GM23338 (cell line): Measurements from ENCODE around the gene PLD5. TPM values are rescaled to one million over a fixed set of nuclear protein-coding genes. Genes with fewer than 3 reads are reported as not detected.

Experiments used
- ATAC-seq: fragments of 200-7000 bp; cut with Tn5 transposase; 3 replicates; pipeline ENCODE4 v1.9.1; 2020
- DNase-seq: peaks from one replicate; pipeline ENCODE4 v3.0.0-alpha.2; 2015; ENCODE audit warnings: low spot score
- H2AFZ ChIP-seq: fragments of 200-600 bp; sonication (generic); 2 replicates; pipeline ENCODE4 v1.8.0; 2016; ENCODE audit warnings: antibody characterized with exemption, mild to moderate bottlenecking, moderate library complexity
- H3F3A ChIP-seq: fragments of 200-600 bp; sonication (generic); replicated peaks from 2 replicates; pipeline ENCODE4 v1.8.0; 2017; ENCODE audit warnings: antibody characterized with exemption, mixed run types, low read depth
- H3K27ac ChIP-seq: fragments of 200-600 bp; sonication (generic); 2 replicates; pipeline ENCODE4 v1.6.1; 2016; ENCODE audit warnings: low read depth
- H3K27me3 ChIP-seq: fragments of 200-600 bp; sonication (generic); 2 replicates; pipeline ENCODE4 v1.8.0; 2016; ENCODE audit warnings: mild to moderate bottlenecking, mixed run types, moderate library complexity; ENCODE audit not compliant: insufficient read depth
- H3K36me3 ChIP-seq: fragments of 200-600 bp; sonication (generic); 2 replicates; pipeline ENCODE4 v1.8.0; 2016; ENCODE audit warnings: mild to moderate bottlenecking; ENCODE audit not compliant: insufficient read depth
- H3K4me1 ChIP-seq: fragments of 200-600 bp; sonication (generic); 2 replicates; pipeline ENCODE4 v1.8.0; 2016; ENCODE audit warnings: mild to moderate bottlenecking, moderate library complexity; ENCODE audit not compliant: insufficient read depth
- H3K4me2 ChIP-seq: fragments of 200-600 bp; sonication (generic); 2 replicates; pipeline ENCODE4 v1.7.1; 2017; ENCODE audit warnings: mixed run types
- H3K4me3 ChIP-seq: fragments of 200-600 bp; sonication (generic); 2 replicates; pipeline ENCODE4 v1.6.1; 2016; ENCODE audit warnings: mixed run types
- H3K79me2 ChIP-seq: fragments of 200-600 bp; sonication (generic); replicated peaks from 2 replicates; pipeline ENCODE4 v1.8.0; 2017; ENCODE audit warnings: mild to moderate bottlenecking; ENCODE audit not compliant: insufficient read depth
- H3K9me2 ChIP-seq: fragments of 200-600 bp; sonication (generic); 2 replicates; pipeline ENCODE4 v1.8.0; 2017; ENCODE audit not compliant: insufficient read depth
- H4K20me1 ChIP-seq: fragments of 200-600 bp; sonication (generic); replicated peaks from 2 replicates; pipeline ENCODE4 v1.8.0; 2017; ENCODE audit warnings: mild to moderate bottlenecking; ENCODE audit not compliant: insufficient read depth
- H3K27ac Mint-ChIP-seq: 2 replicates; pipeline ENCODE4 v1.8.0; 2020; ENCODE audit warnings: inconsistent platforms, mild to moderate bottlenecking, moderate library complexity, mixed read lengths
- H3K27me3 Mint-ChIP-seq: 3 replicates; pipeline ENCODE4 v1.8.0; 2022; ENCODE audit warnings: low read depth, mild to moderate bottlenecking, moderate library complexity, mixed read lengths, inconsistent platforms; ENCODE audit not compliant: insufficient read depth, poor library complexity
- H3K36me3 Mint-ChIP-seq: 3 replicates; pipeline ENCODE4 v1.8.0; 2021; ENCODE audit warnings: low read depth, mild to moderate bottlenecking, inconsistent platforms, moderate library complexity, mixed read lengths
- H3K4me1 Mint-ChIP-seq: 3 replicates; pipeline ENCODE4 v1.8.0; 2020; ENCODE audit warnings: mild to moderate bottlenecking, inconsistent platforms, mixed read lengths
- H3K4me3 Mint-ChIP-seq: 3 replicates; pipeline ENCODE4 v1.8.0; 2021; ENCODE audit warnings: moderate library complexity, mild to moderate bottlenecking, inconsistent platforms, mixed read lengths
- H3K9me3 Mint-ChIP-seq: 3 replicates; pipeline ENCODE4 v1.8.0; 2020; ENCODE audit warnings: moderate library complexity, mild to moderate bottlenecking, inconsistent platforms, mixed read lengths
- CREB1 ChIP-seq: fragments of 250-450 bp; sonication (Bioruptor Pico); IDR thresholded peaks from 2 replicates; pipeline ENCODE4 v1.5.0; 2020; ENCODE audit warnings: low read depth, mild to moderate bottlenecking, moderate library complexity
- CTCF ChIP-seq, 2 experiments: fragments of 200-600 bp in 1 of 2; sonication (generic) in 1 of 2; conservative IDR thresholded peaks; 2 replicates each; pipeline versions ENCODE4 v1.5.1 to v1.6.1; 2016 to 2017; ENCODE audit warnings: antibody characterized with exemption in 2 of 2, low read depth in 2 of 2, mild to moderate bottlenecking in 2 of 2, moderate library complexity in 1 of 2
- ETS1 ChIP-seq: IDR thresholded peaks from 2 replicates; pipeline ENCODE4 v1.6.1; 2016; ENCODE audit warnings: antibody characterized with exemption
- EZH2 ChIP-seq: fragments of 200-600 bp; sonication (generic); IDR thresholded peaks from one replicate; pipeline ENCODE4 v1.8.0; 2017; ENCODE audit warnings: antibody characterized with exemption, mild to moderate bottlenecking, low read depth; ENCODE audit not compliant: unreplicated experiment
- EZH2phosphoT487 ChIP-seq: fragments of 200-600 bp; sonication (generic); IDR thresholded peaks from one replicate; pipeline ENCODE4 v1.8.1; 2018; ENCODE audit warnings: antibody characterized with exemption; ENCODE audit not compliant: unreplicated experiment
- JUNB ChIP-seq: IDR thresholded peaks from one replicate; pipeline ENCODE4 v1.6.1; 2016; ENCODE audit warnings: antibody characterized with exemption; ENCODE audit not compliant: unreplicated experiment
- POLR2AphosphoS5 ChIP-seq: IDR thresholded peaks from 2 replicates; pipeline ENCODE4 v1.6.1; 2016; ENCODE audit warnings: antibody characterized with exemption, low read depth
- REST ChIP-seq: IDR thresholded peaks from one replicate; pipeline ENCODE4 v1.6.1; 2018; ENCODE audit warnings: antibody characterized with exemption; ENCODE audit not compliant: unreplicated experiment
- ZNF114 ChIP-seq: fragments of 250-450 bp; sonication (Bioruptor Pico); IDR thresholded peaks from 2 replicates; pipeline ENCODE4 v1.5.0; 2020; ENCODE audit warnings: mild to moderate bottlenecking, moderate library complexity
- ZNF331 ChIP-seq: fragments of 250-450 bp; sonication (Bioruptor Pico); IDR thresholded peaks from 2 replicates; pipeline ENCODE4 v1.5.0; 2020; ENCODE audit warnings: low read depth, mild to moderate bottlenecking, moderate library complexity
- polyA plus RNA-seq: library from polyadenylated mRNA; unstranded; fragments of >200 nt; fragmentation: Nextera tagmentation; extraction: Ambion mirVana; gene quantifications from 2 replicates; pipeline ENCODE4 v1.2.1, GENCODE V29; 2016
- total RNA-seq: library from RNA; depleted of rRNA; stranded (reverse); fragments of >200 nt; shearing (Covaris generic); gene quantifications from 2 replicates; pipeline ENCODE4 v1.2.3, GENCODE V29; 2014

The PLD5 gene
- total and polyA plus RNA-seq, 2 experiments from 2014 or later, result 5.5 to 5.8 TPM

- Mint-ChIP-seq H3K27me3 (no peaks in the 10 kb centered on the region), H3K4me1 (peaks cover 3% of the 10 kb centered on the region; the same call in 2 of the 3 replicates), H3K9me3 (peaks cover 12% of the 10 kb centered on the region; the same call in 2 of the 3 replicates), H3K27ac (no peak overlapping the region), H3K36me3 (peaks cover 5% of the 10 kb centered on the region; the same call in 1 of the 3 replicates), H3K4me3 (no peak overlapping the region)
- Histone ChIP-seq H3K27me3 (no peaks in the 10 kb centered on the region), H3K4me2 (no peak overlapping the region), H4K20me1 (no peaks in the 10 kb centered on the region), H3K36me3 (no peaks in the 10 kb centered on the region), H3F3A (no peaks in the 10 kb centered on the region), H3K4me1 (no peaks in the 10 kb centered on the region), H3K4me3 (no peak overlapping the region), H3K27ac (0 out of 2 replicates have a peak overlapping the region, but pooled peaks have one; percentile 22), H3K9me2 (no peaks in the 10 kb centered on the region), H3K79me2 (no peaks in the 10 kb centered on the region), H2AFZ (no peak overlapping the region)
- ATAC-seq (peak; percentile 84), DNase-seq (peak; percentile 74)
- TF ChIP-seq EZH2 (no peak), ETS1 (no peak), ZNF114 (no peak), REST (no peak), CREB1 (no peak), CTCF (conservative IDR thresholded peaks at IDR 0.05; ENCODE audit: low read depth in 2 of 2) (peak; percentile 68 to 74)
Measured at GRCh38 chr1:242128951-242129502, 395.5 kb downstream of the PLD5 start.

DNA sequence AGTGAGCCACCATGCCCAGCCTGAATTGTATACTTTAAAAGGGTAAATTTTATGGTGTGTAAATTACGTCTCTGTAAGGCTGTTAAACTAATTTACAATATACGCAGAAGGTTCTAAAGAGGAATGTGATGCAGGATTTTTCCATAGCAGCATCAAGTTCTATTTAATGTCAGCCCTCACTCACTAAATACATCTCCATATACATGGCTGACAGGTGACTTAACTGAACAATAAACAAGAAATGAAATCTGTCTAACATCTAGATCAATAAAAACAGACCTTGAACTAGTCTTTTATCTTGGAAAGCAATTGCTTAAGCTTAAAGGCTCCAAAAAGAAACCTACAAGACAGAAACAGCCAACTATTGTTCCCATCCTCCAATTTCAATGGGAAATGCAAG lies 404.1 kb downstream of the PLD5 start:
- no peaks in the 10 kb centered on the region for H3K27me3 ChIP-seq
- no peak overlapping the region for H2AFZ ChIP-seq
- DNase-seq (no peak), ATAC-seq (no peak)
- no peaks in the 10 kb centered on the region for H3F3A ChIP-seq
- H3K4me2 ChIP-seq, result no peak overlapping the region
- no peak overlapping the region for H3K27ac Mint-ChIP-seq
- no peak overlapping the region for H3K4me3 Mint-ChIP-seq
- H4K20me1 ChIP-seq, result no peaks in the 10 kb centered on the region
- no peaks in the 10 kb centered on the region for H3K9me2 ChIP-seq
- H3K36me3 ChIP-seq, result no peaks in the 10 kb centered on the region
- no peak overlapping the region for H3K27ac ChIP-seq
- no peaks in the 10 kb centered on the region for H3K36me3 Mint-ChIP-seq
- H3K79me2 ChIP-seq, result no peaks in the 10 kb centered on the region
- H3K4me3 ChIP-seq, result no peak overlapping the region
- H3K4me1 Mint-ChIP-seq, result no peaks in the 10 kb centered on the region
- H3K9me3 Mint-ChIP-seq, result no peaks in the 10 kb centered on the region
- no peaks in the 10 kb centered on the region for H3K4me1 ChIP-seq
- H3K27me3 Mint-ChIP-seq, result no peaks in the 10 kb centered on the region
- TF ChIP-seq JUNB, result no peak
- TF ChIP-seq ZNF331, result no peak
- no peak for TF ChIP-seq CREB1
- TF ChIP-seq REST, result no peak
- TF ChIP-seq EZH2phosphoT487, result no peak
- no peak for TF ChIP-seq POLR2AphosphoS5
- TF ChIP-seq CTCF (conservative IDR thresholded peaks at IDR 0.05; ENCODE audit: low read depth in 2 of 2), result no peak
